Sigmoid colon (tissue), 4 donors: ENCODE data around the gene DHRS7B.

Source experiments
- EP300 ChIP-seq, 4 donors: sonication (generic); formaldehyde crosslinking; IDR thresholded peaks; one replicate each; pipeline ENCODE4 v1.6.1; 2017; ENCODE audit warnings: antibody characterized with exemption in 4 of 4
- POLR2A ChIP-seq, 2 donors: fragments of 450-650 bp; IDR thresholded peaks; one replicate each; pipeline ENCODE4 v1.6.1; 2016; ENCODE audit warnings: antibody characterized with exemption in 2 of 2, mild to moderate bottlenecking in 2 of 2, moderate library complexity in 2 of 2
- POLR2AphosphoS5 ChIP-seq, 4 donors: sonication (generic); formaldehyde crosslinking; IDR thresholded peaks; one replicate each; pipeline ENCODE4 v1.6.1; 2017; ENCODE audit warnings: antibody characterized with exemption in 4 of 4
- TF ChIP-seq, protein P1 (sequence below), 4 experiments: fragments of 450-650 bp in 3 of 4; fragments of 200-600 bp in 1 of 4; IDR thresholded peaks; one replicate each; pipeline ENCODE4 v1.5.1; 2016 to 2019; ENCODE audit warnings: antibody characterized with exemption in 4 of 4, mild to moderate bottlenecking in 3 of 4, moderate library complexity in 2 of 4

DNA sequence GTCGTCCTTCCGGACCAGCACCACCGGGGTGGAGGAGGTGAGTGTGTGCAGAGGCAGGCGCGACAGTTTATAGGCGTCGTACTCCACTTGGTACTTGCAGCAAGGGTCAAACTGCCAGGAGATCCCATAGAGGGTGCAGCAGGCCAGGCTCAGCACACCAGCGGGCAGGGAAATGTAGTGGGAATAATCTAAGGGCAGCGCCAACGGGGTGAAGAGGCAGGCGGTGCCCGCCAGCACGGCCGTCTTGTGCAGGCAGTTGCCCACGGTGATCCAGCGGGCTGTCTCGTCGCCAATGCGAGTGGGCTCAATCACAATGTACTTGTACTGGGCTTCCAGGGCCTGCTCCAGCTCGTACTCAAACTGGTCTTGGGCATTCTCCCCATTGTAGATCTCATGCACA, 71.6 kb downstream of the DHRS7B start:
- TF ChIP-seq EP300 (IDR thresholded peaks at IDR 0.05) = no peak
- TF ChIP-seq, protein P1, sequence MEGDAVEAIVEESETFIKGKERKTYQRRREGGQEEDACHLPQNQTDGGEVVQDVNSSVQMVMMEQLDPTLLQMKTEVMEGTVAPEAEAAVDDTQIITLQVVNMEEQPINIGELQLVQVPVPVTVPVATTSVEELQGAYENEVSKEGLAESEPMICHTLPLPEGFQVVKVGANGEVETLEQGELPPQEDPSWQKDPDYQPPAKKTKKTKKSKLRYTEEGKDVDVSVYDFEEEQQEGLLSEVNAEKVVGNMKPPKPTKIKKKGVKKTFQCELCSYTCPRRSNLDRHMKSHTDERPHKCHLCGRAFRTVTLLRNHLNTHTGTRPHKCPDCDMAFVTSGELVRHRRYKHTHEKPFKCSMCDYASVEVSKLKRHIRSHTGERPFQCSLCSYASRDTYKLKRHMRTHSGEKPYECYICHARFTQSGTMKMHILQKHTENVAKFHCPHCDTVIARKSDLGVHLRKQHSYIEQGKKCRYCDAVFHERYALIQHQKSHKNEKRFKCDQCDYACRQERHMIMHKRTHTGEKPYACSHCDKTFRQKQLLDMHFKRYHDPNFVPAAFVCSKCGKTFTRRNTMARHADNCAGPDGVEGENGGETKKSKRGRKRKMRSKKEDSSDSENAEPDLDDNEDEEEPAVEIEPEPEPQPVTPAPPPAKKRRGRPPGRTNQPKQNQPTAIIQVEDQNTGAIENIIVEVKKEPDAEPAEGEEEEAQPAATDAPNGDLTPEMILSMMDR (IDR thresholded peaks at IDR 0.05) = no peak
- TF ChIP-seq POLR2A (IDR thresholded peaks at IDR 0.05) = no peak
- no peak for TF ChIP-seq POLR2AphosphoS5 (IDR thresholded peaks at IDR 0.05)
